SW480 (cell line): ENCODE results near the gene GADD45A.
"Not testable (repeated sequence)": the region's sequence is repeated elsewhere in the genome, so short reads cannot be mapped to it uniquely, and the experiment has no call there.

Experiments
- DNase-seq: peaks from one replicate; pipeline ENCODE4 v3.0.0-alpha.2; 2016; ENCODE audit warnings: low spot score

The GADD45A gene

GRCh38 chr1:67685067-67685557, at the start of gene GADD45A:
Gene GADD45A, plus strand, starts transcription at chr1:67685201. Its CDS starts 294 bp downstream, at chr1:67685495.
- DNase-seq = peak; percentile 99

GRCh38 chr1:67636146-67636545, 48.9 kb upstream of the GADD45A start:
- DNase-seq = no peak

GRCh38 chr1:67639361-67639760, 45.6 kb upstream of the GADD45A start:
- no peak for DNase-seq

GRCh38 chr1:67642629-67643028, 42.4 kb upstream of the GADD45A start:
- no peak for DNase-seq

GRCh38 chr1:67644566-67644965, 40.4 kb upstream of the GADD45A start:
- no peak for DNase-seq

GRCh38 chr1:67645495-67646144, 39.4 kb upstream of the GADD45A start:
- no peak for DNase-seq

GRCh38 chr1:67646145-67647035, 38.6 kb upstream of the GADD45A start:
- no peak for DNase-seq

GRCh38 chr1:67647036-67647798, 37.8 kb upstream of the GADD45A start:
- peak; percentile 37 for DNase-seq

- no peak for DNase-seq
Observed at GRCh38 chr1:67647814-67648358, 37.1 kb upstream of the GADD45A start.

- DNase-seq = peak; percentile 44
Observed at GRCh38 chr1:67648582-67649326, 36.2 kb upstream of the GADD45A start.

- no peak for DNase-seq
Observed at GRCh38 chr1:67650061-67650460, 34.9 kb upstream of the GADD45A start.

GRCh38 chr1:67651031-67651430, 34.0 kb upstream of the GADD45A start:
- DNase-seq = no peak

- DNase-seq = peak; percentile 13
Observed at GRCh38 chr1:67652800-67653199, 32.2 kb upstream of the GADD45A start.

GRCh38 chr1:67653304-67653703, 31.7 kb upstream of the GADD45A start:
- no peak for DNase-seq

- no peak for DNase-seq
Observed at GRCh38 chr1:67655581-67655980, 29.4 kb upstream of the GADD45A start.

- not testable (repeated sequence) for DNase-seq
Observed at GRCh38 chr1:67657152-67657551, 27.8 kb upstream of the GADD45A start.

- DNase-seq = no peak
Observed at GRCh38 chr1:67659229-67659628, 25.8 kb upstream of the GADD45A start.

- no peak for DNase-seq
Observed at GRCh38 chr1:67662884-67663283, 22.1 kb upstream of the GADD45A start.

- DNase-seq = peak; percentile 22
Observed at GRCh38 chr1:67664048-67664447, 21.0 kb upstream of the GADD45A start.

GRCh38 chr1:67665307-67665706, 19.7 kb upstream of the GADD45A start:
- DNase-seq = not testable (repeated sequence)

- DNase-seq = no peak
Observed at GRCh38 chr1:67666636-67667035, 18.4 kb upstream of the GADD45A start.
